Naive thymus-derived CD8-positive, alpha-beta T cell (primary cell): ENCODE results near the gene SDC1. TPM values are rescaled to one million over a fixed set of nuclear protein-coding genes. Genes with fewer than 3 reads are reported as not detected.

Experiments
- ATAC-seq, 2 donors: fragments of 150-1000 bp; cut with Tn5 transposase in 1 of 2; sonication (Bioruptor Pico), chemical (Tn5 transposase) in 1 of 2; 1 replicate in 1 of 2; 2 replicates in 1 of 2; pipeline ENCODE4 v1.10.0; 2021; ENCODE audit warnings: mild to moderate bottlenecking in 2 of 2, moderate library complexity in 2 of 2
- POLR2A ChIA-PET: fragments of 350-600 bp; sonication (Branson Sonifier 250); formaldehyde crosslinking; loops from one replicate; lab custom pipeline; 2021; ENCODE audit warnings: antibody characterized with exemption; lab: Charles Lee
- DNase-seq, 10 donors: peaks; one replicate each; pipeline versions ENCODE4 v3.0.0 to v3.0.0-alpha.2; 2020 to 2022
- H3K27ac Mint-ChIP-seq, 10 donors: one replicate each; pipeline ENCODE4 v1.8.0; 2020 to 2022; ENCODE audit warnings: mild to moderate bottlenecking in 10 of 10, mixed read lengths in 10 of 10, moderate library complexity in 4 of 10, inconsistent platforms in 1 of 10
- H3K27me3 Mint-ChIP-seq, 5 donors: one replicate each; pipeline ENCODE4 v1.8.0; 2021 to 2022; ENCODE audit warnings: mixed read lengths in 5 of 5
- H3K36me3 Mint-ChIP-seq, 3 donors: one replicate each; pipeline ENCODE4 v1.8.0; 2020 to 2022; ENCODE audit warnings: mixed read lengths in 3 of 3, mild to moderate bottlenecking in 2 of 3, inconsistent platforms in 1 of 3
- H3K4me1 Mint-ChIP-seq, 4 donors: one replicate each; pipeline ENCODE4 v1.8.0; 2021 to 2022; ENCODE audit warnings: mixed read lengths in 4 of 4
- H3K4me3 Mint-ChIP-seq, 10 donors: one replicate each; pipeline ENCODE4 v1.8.0; 2020 to 2022; ENCODE audit warnings: mild to moderate bottlenecking in 10 of 10, mixed read lengths in 10 of 10, moderate library complexity in 6 of 10, inconsistent platforms in 1 of 10
- H3K9me3 Mint-ChIP-seq, 9 donors: one replicate each; pipeline ENCODE4 v1.8.0; 2020 to 2022; ENCODE audit warnings: mixed read lengths in 9 of 9, mild to moderate bottlenecking in 3 of 9, inconsistent platforms in 1 of 9, moderate library complexity in 1 of 9
- polyA plus RNA-seq, 3 donors: library from polyadenylated mRNA; unstranded; fragments of 300-500 nt; fragmentation: Illumina TruSeq; gene quantifications; one replicate each; pipeline ENCODE4 v1.2.3, GENCODE V29; 2021
- total RNA-seq, 8 experiments: library from RNA in 2 of 8; stranded (reverse) in 2 of 8; gene quantifications; one replicate each; pipeline ENCODE4 v1.2.3 and lab custom pipeline; 2021 to 2026

The SDC1 gene
- total and polyA plus RNA-seq, 5 experiments from 2014 or later, result not detected

GRCh38 chr2:20225294-20226151 is 593 bp upstream of the SDC1 start:
- peak in 1 of 10 donors; percentile 53 for DNase-seq
- peaks cover 0 to 9% (median 4%) of the 10 kb centered on the region in 4 donors for H3K4me1 Mint-ChIP-seq
- no peak overlapping the region for H3K27ac Mint-ChIP-seq
- ATAC-seq, result peak; percentile 57 to 79
- POLR2A ChIA-PET, result no interaction called here
- no peaks in the 10 kb centered on the region for H3K36me3 Mint-ChIP-seq
- H3K9me3 Mint-ChIP-seq, result peaks cover 0 to 2% (median 0%) of the 10 kb centered on the region in 9 donors
- H3K27me3 Mint-ChIP-seq, result peaks cover 17 to 59% (median 42%) of the 10 kb centered on the region in 5 donors
- peak overlapping the region in 9 of 10 donors; percentile 44 to 64 (median 56) for H3K4me3 Mint-ChIP-seq

DNA sequence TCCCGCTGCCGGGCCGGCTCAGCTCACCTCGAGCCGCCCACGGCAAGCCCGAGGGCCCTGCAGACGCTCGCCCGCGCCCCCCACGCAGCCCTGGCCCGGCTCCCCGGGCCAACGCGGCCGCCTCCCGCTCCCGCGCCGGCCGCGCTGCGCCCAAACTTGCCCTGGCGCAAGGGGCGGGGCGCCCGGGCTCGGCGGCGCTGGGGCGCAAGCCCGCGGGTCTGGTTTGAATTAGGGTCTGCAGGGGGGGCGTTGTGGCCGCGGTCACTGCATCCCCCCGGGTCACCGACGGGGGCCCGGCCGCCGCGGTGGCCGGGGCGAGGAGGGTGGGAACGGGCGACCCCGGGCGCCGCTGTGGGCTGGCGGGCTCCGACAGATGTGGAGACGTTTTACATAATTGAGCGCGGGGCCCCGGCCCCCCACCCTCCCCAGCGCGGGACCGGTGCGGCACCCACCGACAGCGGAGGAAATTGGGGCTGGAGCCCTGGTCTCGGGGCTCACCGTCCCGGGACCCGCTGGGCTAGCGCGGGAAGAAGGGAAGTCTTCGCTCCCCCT is 690 bp downstream of the SDC1 start:
- no peak overlapping the region for H3K27ac Mint-ChIP-seq
- H3K36me3 Mint-ChIP-seq, result no peaks in the 10 kb centered on the region
- H3K4me3 Mint-ChIP-seq, result no peak overlapping the region
- peaks cover 0 to 9% (median 4%) of the 10 kb centered on the region in 4 donors for H3K4me1 Mint-ChIP-seq
- POLR2A ChIA-PET, result no interaction called here
- peak in 1 of 10 donors; percentile 16 for DNase-seq
- peaks cover 17 to 61% (median 49%) of the 10 kb centered on the region in 5 donors for H3K27me3 Mint-ChIP-seq
- peak in 1 of 2 donors; percentile 30 for ATAC-seq
- peaks cover 0 to 2% (median 0%) of the 10 kb centered on the region in 9 donors for H3K9me3 Mint-ChIP-seq

GRCh38 chr2:20223407-20224163 is 1.3 kb downstream of the SDC1 start:
- H3K9me3 Mint-ChIP-seq, result peaks cover 0 to 2% (median 0%) of the 10 kb centered on the region in 9 donors
- peaks cover 0 to 9% (median 4%) of the 10 kb centered on the region in 4 donors for H3K4me1 Mint-ChIP-seq
- no peak overlapping the region for H3K27ac Mint-ChIP-seq
- H3K4me3 Mint-ChIP-seq, result peak overlapping the region in 4 of 10 donors; percentile 17 to 57 (median 32)
- H3K27me3 Mint-ChIP-seq, result peaks cover 15 to 61% (median 47%) of the 10 kb centered on the region in 5 donors
- no peaks in the 10 kb centered on the region for H3K36me3 Mint-ChIP-seq
- POLR2A ChIA-PET, result no interaction called here
- DNase-seq (no peak), ATAC-seq (peak in 1 of 2 donors; percentile 30)

DNA sequence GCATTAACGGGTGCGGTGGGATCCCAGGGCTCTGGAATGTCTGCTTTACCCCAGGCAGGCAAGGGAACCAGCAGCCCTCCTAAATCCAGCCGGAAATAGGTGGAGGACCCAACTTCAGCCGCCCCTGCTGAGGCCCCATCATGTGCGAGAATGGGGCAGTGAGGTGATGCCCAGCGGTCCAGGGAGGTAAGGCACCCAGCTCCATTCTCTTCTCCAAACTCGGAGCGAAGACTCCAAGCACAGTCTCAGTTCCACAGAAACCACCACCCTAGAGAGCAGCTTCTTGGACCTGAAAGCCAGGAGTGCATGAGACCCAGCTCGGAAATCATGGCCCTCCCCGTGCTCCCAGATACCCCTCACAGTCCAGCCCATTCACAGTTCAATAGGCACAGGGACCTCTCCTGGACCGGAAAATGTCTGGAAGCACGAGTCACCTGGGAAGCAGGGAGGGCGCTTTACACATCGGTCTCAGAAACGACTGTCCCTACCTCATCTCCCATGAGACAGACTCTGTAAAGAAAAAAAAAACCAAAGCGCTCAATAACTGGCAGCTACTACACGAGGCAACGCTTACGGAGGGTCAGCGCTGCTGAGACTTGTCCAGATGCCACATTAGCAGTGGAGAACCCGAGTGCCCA is 2.0 kb downstream of the SDC1 start:
- ATAC-seq (no peak), DNase-seq (peak in 1 of 10 donors; percentile 23)
- POLR2A ChIA-PET, result interaction anchor here (0.7 kb wide), 1 partner anchor 1726 kb away, joined by 3 read pairs; no protein-coding TSS in a partner anchor
- Mint-ChIP-seq H3K27me3 (peaks cover 17 to 61% (median 50%) of the 10 kb centered on the region in 5 donors), H3K4me3 (peak overlapping the region in 9 of 10 donors; percentile 17 to 59 (median 49)), H3K36me3 (no peaks in the 10 kb centered on the region), H3K27ac (no peak overlapping the region), H3K9me3 (peaks cover 0 to 2% (median 0%) of the 10 kb centered on the region in 9 donors), H3K4me1 (peaks cover 0 to 9% (median 5%) of the 10 kb centered on the region in 4 donors)

DNA sequence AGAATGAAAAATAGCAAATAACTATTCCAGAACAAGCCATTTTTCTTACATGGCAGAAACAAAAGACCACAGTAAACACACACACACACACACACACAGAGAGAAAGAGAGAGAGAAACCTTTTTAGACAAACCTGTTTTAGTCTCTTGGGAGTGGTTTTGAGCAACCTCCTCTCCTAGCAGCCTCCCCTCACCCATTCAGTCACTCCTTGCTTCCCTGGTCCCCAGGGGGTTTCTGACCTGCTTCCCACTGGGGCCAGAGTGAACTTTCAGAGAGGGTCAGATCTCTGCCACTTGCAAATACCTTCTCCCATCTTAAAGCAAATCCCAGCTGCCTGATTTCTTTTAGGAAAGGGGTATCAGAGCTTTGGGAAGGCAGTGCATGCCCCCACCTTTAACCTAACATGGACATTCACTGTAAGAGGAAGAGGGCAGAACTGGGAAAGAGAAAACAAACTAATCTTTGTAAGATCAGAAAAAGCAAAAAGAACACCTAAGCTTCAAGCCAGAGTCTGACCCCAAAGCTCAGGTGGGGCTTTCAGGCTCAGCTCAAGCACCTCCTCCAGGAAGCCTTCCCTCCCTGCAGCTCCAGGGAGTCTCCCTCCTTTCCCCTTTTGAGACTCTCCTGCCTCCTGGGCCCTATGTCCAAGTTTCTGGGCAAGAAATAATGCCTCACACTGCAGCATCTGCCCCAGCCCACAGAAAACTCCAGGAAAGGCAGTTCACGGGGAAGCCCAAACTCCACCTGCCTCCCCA is 2.7 kb downstream of the SDC1 start:
- peak overlapping the region in 5 of 10 donors; percentile 14 to 54 (median 25) for H3K4me3 Mint-ChIP-seq

DNA sequence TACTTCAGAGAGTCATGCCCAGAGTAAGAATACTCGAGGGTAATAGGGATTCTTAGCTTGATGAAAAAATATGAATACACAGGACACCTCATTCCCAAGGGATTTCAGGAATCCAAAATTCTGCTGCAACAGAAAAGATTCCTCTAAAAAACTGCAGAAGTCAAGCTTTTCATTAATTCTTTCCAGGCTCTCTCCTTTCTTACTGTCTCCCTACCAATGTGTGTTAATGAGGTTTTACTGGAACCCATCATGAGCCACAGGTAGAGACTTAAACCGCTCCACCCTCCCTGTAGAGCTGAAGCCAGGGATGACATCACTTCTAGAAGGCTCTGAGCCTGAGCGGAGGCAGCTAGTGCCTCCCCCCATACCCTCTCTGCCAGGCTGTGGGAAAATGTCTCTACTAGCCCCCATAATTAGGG is 3.4 kb downstream of the SDC1 start:
- Mint-ChIP-seq H3K36me3 (no peaks in the 10 kb centered on the region), H3K27me3 (peaks cover 9 to 54% (median 48%) of the 10 kb centered on the region in 5 donors), H3K9me3 (no peaks in the 10 kb centered on the region), H3K27ac (no peak overlapping the region), H3K4me1 (peaks cover 0 to 9% (median 5%) of the 10 kb centered on the region in 4 donors), H3K4me3 (peak overlapping the region in 5 of 10 donors; percentile 14 to 35 (median 25))
- POLR2A ChIA-PET, result no interaction called here
- no peak for DNase-seq
- no peak for ATAC-seq

More for the DNA sequence above, 2.7 kb downstream of the SDC1 start:
- POLR2A ChIA-PET, result interaction anchor here (0.7 kb wide), 1 partner anchor 1725 kb away, joined by 3 read pairs; no protein-coding TSS in a partner anchor
- peaks cover 0 to 9% (median 5%) of the 10 kb centered on the region in 4 donors for H3K4me1 Mint-ChIP-seq
- no peaks in the 10 kb centered on the region for H3K9me3 Mint-ChIP-seq
- ATAC-seq (no peak), DNase-seq (peak in 1 of 10 donors; percentile 27)
- H3K27me3 Mint-ChIP-seq, result peaks cover 11 to 55% (median 48%) of the 10 kb centered on the region in 5 donors
- H3K27ac Mint-ChIP-seq, result no peak overlapping the region
- no peaks in the 10 kb centered on the region for H3K36me3 Mint-ChIP-seq

DNA sequence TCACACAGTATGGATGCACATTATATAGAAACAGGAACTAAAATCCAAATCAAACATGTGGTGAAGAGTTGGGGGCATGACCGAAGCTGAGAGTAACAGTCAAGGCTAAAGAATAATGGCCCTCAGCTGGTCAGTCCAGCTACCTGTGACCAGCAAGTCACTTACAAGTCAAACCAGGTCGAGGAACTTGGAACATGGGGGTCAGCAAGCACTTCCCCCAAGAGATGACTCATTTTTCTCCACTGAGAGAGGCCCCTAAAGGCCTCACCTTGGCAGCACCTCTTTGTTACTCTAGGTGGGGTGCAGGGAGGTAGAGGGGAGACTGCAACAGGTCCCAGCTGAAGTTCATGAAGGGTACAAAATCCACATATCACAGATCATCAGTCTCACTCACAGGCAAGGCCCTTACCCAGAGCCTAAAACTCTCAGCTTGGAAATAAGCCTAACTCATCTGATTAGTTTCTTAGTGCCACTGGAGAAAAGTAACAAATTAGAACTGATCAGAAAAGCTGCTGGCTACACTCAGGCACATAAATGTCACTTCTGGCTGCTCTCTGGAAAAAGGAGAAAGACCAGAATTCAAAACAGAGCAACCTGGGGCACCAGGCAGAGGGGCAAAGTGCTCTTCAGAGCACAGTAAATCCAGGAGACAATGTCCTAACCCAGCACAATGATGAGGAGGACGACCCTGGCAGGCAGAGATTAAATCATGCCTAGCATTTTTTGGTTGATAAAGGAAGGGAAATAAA is 4.0 kb downstream of the SDC1 start:
- POLR2A ChIA-PET, result no interaction called here
- no peaks in the 10 kb centered on the region for H3K36me3 Mint-ChIP-seq
- H3K27ac Mint-ChIP-seq, result no peak overlapping the region
- DNase-seq (peak in 1 of 10 donors; percentile 6), ATAC-seq (no peak)
- peaks cover 0 to 9% (median 5%) of the 10 kb centered on the region in 4 donors for H3K4me1 Mint-ChIP-seq
- no peaks in the 10 kb centered on the region for H3K9me3 Mint-ChIP-seq
- peak overlapping the region in 1 of 10 donors; percentile 15 for H3K4me3 Mint-ChIP-seq
- peaks cover 8 to 54% (median 46%) of the 10 kb centered on the region in 5 donors for H3K27me3 Mint-ChIP-seq

DNA sequence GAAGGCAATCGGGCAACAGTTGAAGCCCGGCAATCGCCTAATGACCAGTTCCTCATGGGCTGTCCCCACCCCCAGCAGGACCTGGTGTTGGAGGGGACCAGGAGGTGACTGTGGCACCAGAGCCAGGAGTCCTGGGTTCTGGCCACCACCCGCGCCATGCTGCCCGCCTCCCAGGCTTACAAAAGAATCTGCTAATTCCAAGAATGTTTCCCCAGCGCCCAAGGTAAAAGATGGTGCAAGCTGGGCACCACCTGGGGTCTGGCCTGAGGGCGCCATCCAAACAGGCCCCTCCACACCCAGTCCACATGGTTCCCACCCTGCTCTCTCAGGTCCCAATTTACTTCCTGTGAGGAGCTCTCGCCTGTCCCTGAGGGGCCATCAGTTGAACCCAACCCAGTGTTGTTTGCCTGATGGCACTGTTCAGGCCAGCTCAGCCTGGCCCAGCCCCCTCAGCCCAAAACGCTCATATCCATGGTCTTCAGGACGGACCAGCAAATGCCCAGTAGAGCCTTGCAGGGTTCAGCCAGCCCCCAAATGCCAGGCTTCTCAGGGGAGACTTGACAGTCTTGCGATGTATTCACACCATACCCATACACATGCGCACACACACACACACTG is 5.1 kb downstream of the SDC1 start:
- peak in 1 of 10 donors; percentile 22 for DNase-seq
- H3K4me3 Mint-ChIP-seq, result no peak overlapping the region
- ATAC-seq, result no peak
- no peaks in the 10 kb centered on the region for H3K36me3 Mint-ChIP-seq
- POLR2A ChIA-PET, result no interaction called here
- H3K4me1 Mint-ChIP-seq, result peaks cover 0 to 4% (median 3%) of the 10 kb centered on the region in 4 donors
- H3K9me3 Mint-ChIP-seq, result no peaks in the 10 kb centered on the region
- peaks cover 8 to 54% (median 38%) of the 10 kb centered on the region in 5 donors for H3K27me3 Mint-ChIP-seq
- H3K27ac Mint-ChIP-seq, result no peak overlapping the region

GRCh38 chr2:20218331-20219320 is 6.3 kb downstream of the SDC1 start:
- POLR2A ChIA-PET, result no interaction called here
- ATAC-seq (no peak), DNase-seq (peak in 1 of 10 donors; percentile 22)
- Mint-ChIP-seq H3K4me3 (no peak overlapping the region), H3K4me1 (peaks cover 0 to 4% (median 3%) of the 10 kb centered on the region in 4 donors), H3K27ac (no peak overlapping the region), H3K9me3 (no peaks in the 10 kb centered on the region), H3K27me3 (peaks cover 8 to 54% (median 38%) of the 10 kb centered on the region in 5 donors), H3K36me3 (no peaks in the 10 kb centered on the region)
